MCF 10A (cell line): ENCODE measurements around the gene GEN1. TPM values are rescaled to one million over a fixed set of nuclear protein-coding genes. Genes with fewer than 3 reads are reported as not detected.

Experiments used
- BruUV-seq: library from RNA; stranded (reverse); fragments of 400-500 nt; replicated peaks from 2 replicates; lab custom pipeline; 2021; lab: Mats Ljungman, UMichigan
- CTCF ChIA-PET: fragments of 300-600 bp; sonication (Branson Sonifier 250); formaldehyde crosslinking; extraction: SDS; loops from one replicate; lab custom pipeline; 2021; ENCODE audit warnings: antibody characterized with exemption, inconsistent platforms; lab: Yijun Ruan, JAX
- POLR2A ChIA-PET: fragments of 300-600, 350-650 bp; sonication (Branson Sonifier 250); formaldehyde crosslinking; extraction: SDS; loops from one replicate; lab custom pipeline; 2020; ENCODE audit warnings: antibody characterized with exemption, inconsistent platforms; lab: Yijun Ruan, JAX
- DNase-seq: peaks from one replicate; pipeline ENCODE4 v3.0.0-alpha.2; 2018; ENCODE audit not compliant: unreplicated experiment
- H3K27ac Mint-ChIP-seq: one replicate; pipeline ENCODE4 v1.8.0; 2022; ENCODE audit warnings: mild to moderate bottlenecking, low read depth, mixed read lengths; ENCODE audit not compliant: unreplicated experiment
- H3K27me3 Mint-ChIP-seq: one replicate; pipeline ENCODE4 v1.8.0; 2022; ENCODE audit warnings: mixed read lengths; ENCODE audit not compliant: insufficient read depth, unreplicated experiment
- H3K36me3 Mint-ChIP-seq: one replicate; pipeline ENCODE4 v1.8.0; 2022; ENCODE audit warnings: mild to moderate bottlenecking, moderate library complexity, mixed read lengths; ENCODE audit not compliant: insufficient read depth, unreplicated experiment
- H3K4me1 Mint-ChIP-seq: one replicate; pipeline ENCODE4 v1.8.0; 2022; ENCODE audit warnings: mixed read lengths; ENCODE audit not compliant: insufficient read depth, unreplicated experiment
- H3K4me3 Mint-ChIP-seq: one replicate; pipeline ENCODE4 v1.8.0; 2022; ENCODE audit warnings: mild to moderate bottlenecking, moderate library complexity, mixed read lengths; ENCODE audit not compliant: unreplicated experiment
- H3K9me3 Mint-ChIP-seq: one replicate; pipeline ENCODE4 v1.8.0; 2022; ENCODE audit warnings: mixed read lengths; ENCODE audit not compliant: unreplicated experiment
- intact Hi-C: fragments of 100-400 bp; cut with micrococcal nuclease; formaldehyde crosslinking; loops from 2 replicates; pipeline ENCODE4 v1.14.1; 2022
- total RNA-seq: library from RNA; stranded (reverse); gene quantifications from 2 replicates; pipeline ENCODE4 v1.2.3, GENCODE V29; 2022
- TF ChIP-seq, protein P1 (sequence below): fragments of 200-600 bp; IDR thresholded peaks from one replicate; pipeline ENCODE4 v1.8.0; 2022; ENCODE audit warnings: antibody characterized with exemption, mild to moderate bottlenecking; ENCODE audit not compliant: unreplicated experiment

Gene GEN1
- total RNA-seq, 1 experiment from 2014 or later = 19.8 TPM

DNA sequence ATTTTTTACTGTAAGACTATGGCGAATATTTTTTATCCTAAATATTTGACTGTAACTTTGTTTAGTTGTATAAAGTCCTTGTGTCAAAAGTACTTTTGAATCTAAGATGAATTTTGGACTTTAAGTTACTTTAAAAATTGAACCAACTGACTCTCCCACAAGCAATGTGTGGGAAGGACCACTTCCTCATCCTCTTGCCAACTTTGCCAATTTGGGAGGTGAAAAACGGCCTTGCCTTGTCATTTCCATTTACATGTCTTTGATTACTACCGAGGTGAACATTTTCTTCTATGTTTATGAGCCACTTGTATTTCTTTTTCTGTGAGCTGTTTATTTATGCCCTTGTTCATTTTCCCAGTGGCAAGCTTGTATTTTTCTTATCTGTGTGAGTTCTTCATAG lies 49.6 kb downstream of the GEN1 start:
- no TSS peak for BruUV-seq
- no peak overlapping the region for H3K27ac Mint-ChIP-seq
- POLR2A ChIA-PET = interaction anchor here (1.0 to 1.1 kb wide), 2 partner anchors 9 to 43 kb away, joined by 3 read pairs; no protein-coding TSS in a partner anchor
- no peak for DNase-seq
- no peaks in the 10 kb centered on the region for H3K9me3 Mint-ChIP-seq
- no peaks in the 10 kb centered on the region for H3K4me1 Mint-ChIP-seq
- TF ChIP-seq, protein P1, sequence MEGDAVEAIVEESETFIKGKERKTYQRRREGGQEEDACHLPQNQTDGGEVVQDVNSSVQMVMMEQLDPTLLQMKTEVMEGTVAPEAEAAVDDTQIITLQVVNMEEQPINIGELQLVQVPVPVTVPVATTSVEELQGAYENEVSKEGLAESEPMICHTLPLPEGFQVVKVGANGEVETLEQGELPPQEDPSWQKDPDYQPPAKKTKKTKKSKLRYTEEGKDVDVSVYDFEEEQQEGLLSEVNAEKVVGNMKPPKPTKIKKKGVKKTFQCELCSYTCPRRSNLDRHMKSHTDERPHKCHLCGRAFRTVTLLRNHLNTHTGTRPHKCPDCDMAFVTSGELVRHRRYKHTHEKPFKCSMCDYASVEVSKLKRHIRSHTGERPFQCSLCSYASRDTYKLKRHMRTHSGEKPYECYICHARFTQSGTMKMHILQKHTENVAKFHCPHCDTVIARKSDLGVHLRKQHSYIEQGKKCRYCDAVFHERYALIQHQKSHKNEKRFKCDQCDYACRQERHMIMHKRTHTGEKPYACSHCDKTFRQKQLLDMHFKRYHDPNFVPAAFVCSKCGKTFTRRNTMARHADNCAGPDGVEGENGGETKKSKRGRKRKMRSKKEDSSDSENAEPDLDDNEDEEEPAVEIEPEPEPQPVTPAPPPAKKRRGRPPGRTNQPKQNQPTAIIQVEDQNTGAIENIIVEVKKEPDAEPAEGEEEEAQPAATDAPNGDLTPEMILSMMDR = no peak
- no peaks in the 10 kb centered on the region for H3K27me3 Mint-ChIP-seq
- intact Hi-C loops = no loop called here
- no peak overlapping the region for H3K4me3 Mint-ChIP-seq
- no peaks in the 10 kb centered on the region for H3K36me3 Mint-ChIP-seq
- CTCF ChIA-PET = no interaction called here

DNA sequence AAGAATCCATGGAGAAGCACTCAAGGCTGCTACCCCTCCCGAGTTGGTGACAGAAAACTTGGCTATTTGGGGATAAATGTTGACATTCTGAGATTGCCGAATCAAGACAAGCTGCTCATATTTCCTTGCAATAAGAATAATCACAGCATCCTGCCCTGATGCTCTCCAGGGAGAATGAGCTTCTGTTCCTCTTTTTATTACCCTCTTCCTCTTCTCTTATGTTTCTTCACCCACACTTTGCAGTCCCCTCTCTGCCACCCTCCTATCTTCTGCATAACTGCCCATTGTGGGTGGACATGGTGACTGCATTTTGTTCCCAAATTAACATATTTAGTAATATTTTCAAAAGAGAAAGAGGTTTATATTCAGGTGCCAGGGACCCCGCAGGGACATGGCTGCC lies 50.4 kb downstream of the GEN1 start:
- TF ChIP-seq, protein P1 = no peak
- no peaks in the 10 kb centered on the region for H3K27me3 Mint-ChIP-seq
- H3K36me3 Mint-ChIP-seq = no peaks in the 10 kb centered on the region
- CTCF ChIA-PET = no interaction called here
- BruUV-seq = no TSS peak
- no peaks in the 10 kb centered on the region for H3K4me1 Mint-ChIP-seq
- intact Hi-C loops = no loop called here
- no peaks in the 10 kb centered on the region for H3K9me3 Mint-ChIP-seq
- no peak overlapping the region for H3K4me3 Mint-ChIP-seq
- DNase-seq = no peak
- POLR2A ChIA-PET = no interaction called here
- H3K27ac Mint-ChIP-seq = no peak overlapping the region

DNA sequence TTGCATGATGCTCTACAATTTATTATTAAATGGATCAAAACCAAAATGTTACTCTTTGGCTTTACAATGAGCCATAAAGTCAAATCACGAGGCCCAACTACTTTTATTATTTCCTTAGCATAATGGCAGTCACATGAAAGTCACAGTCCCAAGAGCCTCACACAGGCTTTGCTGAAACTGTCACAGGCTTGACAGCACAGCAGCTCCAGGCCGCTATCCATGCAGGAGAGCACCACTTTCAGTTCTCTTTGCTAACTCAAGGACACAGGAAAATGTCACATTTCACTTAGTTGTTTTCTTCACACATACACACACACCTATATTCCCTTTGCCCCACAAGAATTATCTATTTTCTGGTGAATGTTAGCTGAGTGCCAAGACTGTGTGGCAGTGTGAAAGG lies 51.2 kb downstream of the GEN1 start:
- no peaks in the 10 kb centered on the region for H3K9me3 Mint-ChIP-seq
- ChIA-PET POLR2A (no interaction called here), CTCF (no interaction called here)
- no peak overlapping the region for H3K27ac Mint-ChIP-seq
- intact Hi-C loops = no loop called here
- TF ChIP-seq, protein P1 = no peak
- no peaks in the 10 kb centered on the region for H3K27me3 Mint-ChIP-seq
- DNase-seq = no peak
- BruUV-seq = no TSS peak
- no peak overlapping the region for H3K4me3 Mint-ChIP-seq
- H3K4me1 Mint-ChIP-seq = no peaks in the 10 kb centered on the region
- no peaks in the 10 kb centered on the region for H3K36me3 Mint-ChIP-seq

DNA sequence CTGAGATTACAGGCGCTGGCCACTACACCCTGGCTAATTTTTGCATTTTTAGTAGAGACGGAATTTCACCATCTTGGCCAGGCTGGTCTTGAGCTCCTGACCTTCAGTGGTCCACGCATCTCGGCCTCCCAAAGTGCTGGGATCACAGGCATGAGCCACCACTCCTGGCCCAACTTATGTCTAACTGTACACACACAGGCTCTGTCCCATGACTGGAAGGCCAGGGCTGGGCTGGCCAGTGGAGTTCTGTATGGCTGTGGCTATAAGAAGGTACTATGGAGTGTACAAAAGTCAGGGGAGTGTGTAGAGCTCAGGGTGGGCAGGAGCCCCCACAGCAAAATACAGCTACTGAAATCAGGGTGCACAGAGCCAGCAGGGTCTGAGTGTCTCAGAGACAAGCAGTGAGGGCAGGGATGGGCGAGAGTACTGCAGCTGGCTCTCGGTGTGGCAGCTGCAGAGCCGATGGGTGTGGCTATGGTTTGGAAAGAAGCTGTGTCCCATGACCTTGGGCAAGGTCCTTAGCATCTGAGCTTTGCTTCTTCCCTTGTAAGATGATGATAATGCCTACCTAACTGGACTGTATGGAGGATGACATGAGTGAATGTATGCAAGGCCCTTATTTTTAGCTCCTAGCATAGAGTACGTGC lies 51.9 kb downstream of the GEN1 start:
- H3K27ac Mint-ChIP-seq = no peak overlapping the region
- TF ChIP-seq, protein P1 = no peak

More for the DNA sequence above, 51.9 kb downstream of the GEN1 start:
- no peaks in the 10 kb centered on the region for H3K9me3 Mint-ChIP-seq
- CTCF ChIA-PET = interaction anchor here (0.7 kb wide), 1 partner anchor 22 kb away, joined by 4 read pairs; no protein-coding TSS in a partner anchor
- H3K4me3 Mint-ChIP-seq = no peak overlapping the region
- POLR2A ChIA-PET = interaction anchor here (0.8 kb wide), 1 partner anchor 10 kb away, joined by 4 read pairs; the partner anchor contains the start of gene MSGN1
- no peaks in the 10 kb centered on the region for H3K4me1 Mint-ChIP-seq
- DNase-seq = no peak
- H3K36me3 Mint-ChIP-seq = no peaks in the 10 kb centered on the region
- intact Hi-C loops = no loop called here
- no peaks in the 10 kb centered on the region for H3K27me3 Mint-ChIP-seq
- no TSS peak for BruUV-seq
